Gastrocnemius medialis (tissue), 4 donors: Measurements from ENCODE around the gene LRSAM1. TPM values are rescaled to one million over a fixed set of nuclear protein-coding genes. Genes with fewer than 3 reads are reported as not detected.
A peak's percentile ranks its signal among the peaks of the same experiment; 100 is the strongest.

Source experiments
- ATAC-seq, 2 donors: fragments of 150-250 bp; one replicate each; pipeline ENCODE4 v1.9.1; 2016
- DNase-seq, 2 donors: peaks; one replicate each; pipeline ENCODE4 v3.0.0-alpha.2; 2019
- H3K27ac ChIP-seq, 4 donors: fragments of 200-600 bp; sonication (generic); 1 replicate in 1 of 4; 2 replicates in 3 of 4; pipeline ENCODE4 v1.5.1; 2016 to 2018; ENCODE audit warnings: mild to moderate bottlenecking in 2 of 4, moderate library complexity in 1 of 4
- H3K27me3 ChIP-seq, 3 donors: fragments of 200-600 bp; sonication (generic) in 2 of 3; 1 replicate in 1 of 3; 2 replicates in 2 of 3; pipeline versions ENCODE4 v1.5.1 to v1.6.0; 2016 to 2019; ENCODE audit warnings: mild to moderate bottlenecking in 1 of 3, moderate library complexity in 1 of 3
- H3K36me3 ChIP-seq, 2 donors: fragments of 200-600 bp; sonication (generic) in 1 of 2; one replicate each; pipeline ENCODE4 v1.5.1; 2017 to 2018
- H3K4me1 ChIP-seq, 2 donors: fragments of 200-600 bp; sonication (generic) in 1 of 2; one replicate each; pipeline ENCODE4 v1.5.1; 2016 to 2017; ENCODE audit warnings: mild to moderate bottlenecking in 2 of 2
- H3K4me3 ChIP-seq, 4 donors: fragments of 200-600 bp; sonication (generic) in 3 of 4; 1 replicate in 1 of 4; 2 replicates in 3 of 4; pipeline ENCODE4 v1.5.1; 2016 to 2019; ENCODE audit warnings: mild to moderate bottlenecking in 2 of 4
- H3K9me3 ChIP-seq, 3 donors: fragments of 200-600 bp; sonication (generic) in 2 of 3; 1 replicate in 1 of 3; 2 replicates in 2 of 3; pipeline ENCODE4 v1.5.1; 2016 to 2019
- CTCF ChIP-seq, 5 experiments: fragments of 450-650 bp in 3 of 5; fragments of 200-600 bp in 2 of 5; sonication (generic) in 2 of 5; IDR thresholded peaks in 4 of 5; conservative IDR thresholded peaks in 1 of 5; 1 replicate in 4 of 5; 2 replicates in 1 of 5; pipeline ENCODE4 v1.5.1; 2016 to 2019; ENCODE audit warnings: antibody characterized with exemption in 5 of 5, mild to moderate bottlenecking in 3 of 5, moderate library complexity in 3 of 5
- POLR2A ChIP-seq, 2 donors: fragments of 450-650 bp; IDR thresholded peaks; one replicate each; pipeline ENCODE4 v1.6.1; 2017; ENCODE audit warnings: antibody characterized with exemption in 2 of 2, mild to moderate bottlenecking in 2 of 2, moderate library complexity in 2 of 2
- in situ Hi-C, 4 donors: fragments of 200-750 bp; cut with MboI; loops; one replicate each; pipeline versions ENCODE4 v1.15.0 to v1.8.0; 2017; ENCODE audit warnings: low sequenced_read_pairs in 4 of 4
- intact Hi-C: fragments of 100-400 bp; cut with DNase I; formaldehyde crosslinking; loops from one replicate; pipeline ENCODE4 v1.15.1; 2023; ENCODE audit warnings: low total_unique reads
- total RNA-seq, 4 donors: library from RNA; depleted of rRNA; stranded (reverse); fragments of >200 nt; gene quantifications; one replicate each; pipeline versions ENCODE4 v1.1.0 to v1.2.3, GENCODE V29; 2016

LRSAM1 gene
- total RNA-seq, 4 donors from 2014 or later = 10.2 to 17.3 (median 16.1) TPM

- H3K9me3 ChIP-seq = no peaks in the 10 kb centered on the region
- no peak overlapping the region for H3K4me3 ChIP-seq
- H3K27ac ChIP-seq = peak overlapping the region in 3 of 4 donors; percentile 49 to 84 (median 53)
- no peaks in the 10 kb centered on the region for H3K36me3 ChIP-seq
- in situ Hi-C loops (no loop called here), intact Hi-C loops (no loop called here)
- ATAC-seq = peak in 1 of 2 donors; percentile 30
- no peak for TF ChIP-seq POLR2A (IDR thresholded peaks at IDR 0.05)
- no peak for TF ChIP-seq CTCF (IDR thresholded peaks at IDR 0.05 in 4 of 5, conservative IDR thresholded peaks at IDR 0.05 in 1 of 5)
- no peaks in the 10 kb centered on the region for H3K27me3 ChIP-seq
- peaks cover 12 to 18% of the 10 kb centered on the region in 2 donors for H3K4me1 ChIP-seq
- no peak for DNase-seq
Observed at GRCh38 chr9:127518091-127518856, 67.0 kb downstream of the LRSAM1 start.

DNA sequence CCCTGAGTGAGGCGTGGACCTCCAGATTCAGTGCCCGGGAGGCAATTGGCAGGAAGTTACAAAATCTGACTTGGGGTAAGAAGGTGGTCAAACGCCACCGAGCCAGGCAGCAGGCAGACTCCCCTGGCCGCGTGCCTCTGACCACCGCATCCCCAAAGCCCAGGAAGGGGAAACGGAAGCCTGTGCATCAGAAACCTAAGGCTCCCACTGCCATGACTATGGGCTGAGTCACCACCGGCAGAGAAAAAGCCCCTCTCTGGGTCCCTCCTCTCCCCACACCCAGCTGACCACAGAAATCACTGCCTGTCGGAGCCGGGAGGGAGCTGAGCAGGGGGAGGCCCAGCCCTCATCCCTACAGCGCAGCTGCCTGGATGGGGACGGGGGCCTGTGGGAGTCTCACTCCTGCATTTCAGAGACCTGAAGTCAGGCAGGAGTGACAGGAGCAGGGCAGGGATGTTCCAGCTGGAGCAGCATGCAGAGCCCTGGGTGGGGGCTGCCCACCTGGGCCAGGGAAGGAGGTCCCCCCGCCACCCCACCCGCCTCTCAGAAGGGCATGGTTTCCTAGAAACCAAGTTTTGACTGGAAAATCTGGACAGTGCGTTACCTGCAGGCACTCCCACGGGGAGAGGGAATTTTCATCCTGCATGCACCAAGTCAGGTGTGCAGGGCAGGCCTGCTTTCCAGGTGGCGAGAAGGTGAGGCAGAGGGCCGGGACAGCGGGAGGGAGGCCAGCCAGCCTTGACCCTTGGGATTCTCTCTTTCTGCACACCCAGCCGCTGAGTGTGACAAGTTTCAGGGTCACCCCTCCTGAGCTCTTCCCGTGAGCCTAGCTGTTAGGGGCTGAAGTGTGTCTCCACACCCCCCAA, 68.2 kb downstream of the LRSAM1 start:
- no peak for TF ChIP-seq CTCF (IDR thresholded peaks at IDR 0.05 in 4 of 5, conservative IDR thresholded peaks at IDR 0.05 in 1 of 5)
- no peak for TF ChIP-seq POLR2A (IDR thresholded peaks at IDR 0.05)
- ATAC-seq (peak in 1 of 2 donors; percentile 39), DNase-seq (no peak)
- Histone ChIP-seq H3K27ac (peak overlapping the region in 3 of 4 donors; percentile 49 to 84 (median 53)), H3K9me3 (no peaks in the 10 kb centered on the region), H3K36me3 (peaks cover 0 to 7% of the 10 kb centered on the region in 2 donors), H3K4me1 (peaks cover 12 to 18% of the 10 kb centered on the region in 2 donors), H3K27me3 (no peaks in the 10 kb centered on the region), H3K4me3 (no peak overlapping the region)
- in situ Hi-C loops (no loop called here), intact Hi-C loops (no loop called here)

DNA sequence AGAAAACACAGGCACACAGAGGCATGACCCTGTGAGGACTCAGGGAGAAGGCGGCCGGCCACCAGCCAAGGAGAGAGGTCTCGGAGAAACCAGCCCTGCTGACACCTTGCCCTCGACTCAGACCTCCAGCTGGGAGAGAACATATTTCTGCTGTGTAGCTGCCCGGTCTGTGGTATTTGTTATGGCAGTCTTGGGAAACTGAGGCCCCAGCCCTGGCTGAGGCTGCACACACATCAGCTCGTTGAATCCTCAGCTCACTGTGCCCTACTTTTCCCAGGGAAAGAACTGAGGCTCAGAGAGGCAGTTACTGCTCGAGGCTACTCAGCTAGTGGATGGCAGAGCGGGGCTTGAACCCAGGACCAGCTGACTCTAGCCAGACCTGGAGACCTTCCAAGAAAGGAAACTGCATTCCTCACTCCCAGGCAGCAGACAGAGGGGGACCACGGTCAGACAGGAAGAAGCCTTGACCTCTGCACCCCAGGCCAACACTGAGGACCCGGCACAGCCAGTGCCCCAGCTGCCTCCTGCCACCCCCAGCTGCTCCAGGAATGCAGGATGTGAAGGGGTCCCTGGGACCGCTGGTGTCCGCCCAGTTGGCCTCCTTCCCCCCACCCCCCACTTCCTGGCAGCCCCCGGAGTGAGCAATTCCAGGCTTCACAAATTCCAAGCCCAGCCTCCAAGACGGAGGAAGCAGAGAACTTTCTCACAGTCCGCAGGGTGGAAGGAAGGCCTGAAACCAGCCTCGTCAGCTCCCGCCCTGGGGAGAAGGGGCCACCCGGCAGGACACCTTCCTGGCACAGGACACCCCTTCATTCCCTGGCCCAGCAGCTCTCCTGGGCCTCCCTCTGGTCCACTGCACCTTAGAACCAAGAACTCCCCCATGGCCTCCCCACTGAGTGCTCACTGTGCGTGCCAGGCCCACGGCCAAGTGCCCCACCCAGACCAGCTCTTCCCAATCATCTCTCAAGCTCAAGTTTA, 69.9 kb downstream of the LRSAM1 start:
- DNase-seq (no peak), ATAC-seq (peak in 1 of 2 donors; percentile 20)
- no peaks in the 10 kb centered on the region for H3K9me3 ChIP-seq
- peaks cover 12 to 18% of the 10 kb centered on the region in 2 donors for H3K4me1 ChIP-seq
- in situ Hi-C loops = no loop called here
- H3K27me3 ChIP-seq = no peaks in the 10 kb centered on the region
- peak overlapping the region; percentile 55 to 84 (median 74) for H3K27ac ChIP-seq
- no peak overlapping the region for H3K4me3 ChIP-seq
- TF ChIP-seq CTCF (IDR thresholded peaks at IDR 0.05 in 4 of 5, conservative IDR thresholded peaks at IDR 0.05 in 1 of 5) (no peak), POLR2A (IDR thresholded peaks at IDR 0.05) (no peak)
- H3K36me3 ChIP-seq = peaks cover 0 to 17% of the 10 kb centered on the region in 2 donors
- intact Hi-C loops = no loop called here

GRCh38 chr9:127521919-127522304, 70.6 kb downstream of the LRSAM1 start:
- in situ Hi-C loops = no loop called here
- no peak for TF ChIP-seq CTCF (IDR thresholded peaks at IDR 0.05 in 4 of 5, conservative IDR thresholded peaks at IDR 0.05 in 1 of 5)
- no peak for TF ChIP-seq POLR2A (IDR thresholded peaks at IDR 0.05)
- H3K4me3 ChIP-seq = no peak overlapping the region
- no peak for ATAC-seq
- intact Hi-C loops = no loop called here
- peaks cover 12 to 18% of the 10 kb centered on the region in 2 donors for H3K4me1 ChIP-seq
- H3K27ac ChIP-seq = peak overlapping the region; percentile 55 to 84 (median 74)
- DNase-seq = no peak
- H3K27me3 ChIP-seq = no peaks in the 10 kb centered on the region
- peaks cover 0 to 17% of the 10 kb centered on the region in 2 donors for H3K36me3 ChIP-seq
- H3K9me3 ChIP-seq = no peaks in the 10 kb centered on the region
